ENCODE measurements around the gene STAG1. TPM values are rescaled to one million over a fixed set of nuclear protein-coding genes. Genes with fewer than 3 reads are reported as not detected.
A peak's percentile ranks its signal among the peaks of the same experiment; 100 is the strongest.

STAG1 gene
- total and polyA plus RNA-seq, 9 of the 15 experiments (the other 6 are each of a cell fraction or from before 2014, with no cell fraction given): 2.7 to 17.7 (median 8.8) TPM

DNA sequence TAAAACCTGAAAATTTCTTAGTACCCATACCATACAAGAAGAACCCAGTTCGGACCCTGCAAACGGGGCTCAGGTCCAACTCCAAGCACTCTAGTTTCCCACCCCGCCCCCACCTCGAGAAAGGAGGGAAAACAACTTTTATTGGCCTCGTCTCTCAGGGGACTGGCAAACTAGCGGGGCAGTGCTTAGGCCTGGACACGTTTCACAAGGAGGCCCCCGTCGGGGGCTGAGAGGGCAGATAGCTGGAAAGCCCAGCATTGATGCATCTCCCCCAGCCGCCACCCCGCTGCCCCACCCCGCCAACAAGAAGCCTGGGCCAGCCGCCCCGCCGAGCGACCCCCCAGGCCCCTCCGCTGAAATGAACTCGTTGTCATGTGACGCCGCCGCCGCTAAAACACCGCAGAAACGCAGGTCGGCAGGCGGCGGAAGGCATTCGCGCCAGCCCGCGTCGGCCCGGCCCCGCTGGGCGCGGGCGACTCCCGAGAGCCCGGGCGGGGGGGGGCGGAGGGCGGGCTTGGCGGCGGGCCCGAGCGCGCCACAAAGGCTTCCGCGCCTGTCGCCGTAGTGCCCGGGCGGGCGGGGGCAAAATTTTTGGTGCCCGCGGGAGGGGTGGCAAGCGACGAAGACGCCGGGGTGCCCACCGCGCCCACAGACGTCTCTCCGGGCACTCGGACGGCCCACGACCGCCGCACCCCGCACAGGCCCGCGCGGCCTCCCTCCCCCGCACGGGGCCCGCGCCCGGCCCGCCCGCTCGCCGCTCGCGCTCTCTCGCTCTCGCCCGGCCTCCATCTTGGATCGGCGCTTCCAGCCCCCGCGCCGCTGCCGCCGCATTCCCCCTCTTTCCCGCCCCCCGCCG is 634 bp downstream of the STAG1 start:
- FAIRE-seq: peak; percentile 76
- no peaks in the 10 kb centered on the region for H3K9me1 ChIP-seq (ENCODE audit: control insufficient read depth, insufficient read depth, low read length)
- H4K20me1 ChIP-seq (replicated peaks; ENCODE audit: control insufficient read depth, insufficient read depth, low read length): no peaks in the 10 kb centered on the region
- peak overlapping the region; percentile 86 to 94 for H3K9ac ChIP-seq (ENCODE audit: insufficient read depth in 1 of 2, low read depth in 2 of 2, low read length in 2 of 2)
- H3K4me1 ChIP-seq (replicated peaks in 1 of 2; ENCODE audit: control insufficient read depth in 2 of 2, insufficient read depth in 2 of 2, low read length in 2 of 2): peaks cover 0 to 11% of the 10 kb centered on the region in 2 experiments; a peak in 3 of 5 replicates
- ATAC-seq: peak; percentile 45
- H2AFZ ChIP-seq (ENCODE audit: low read depth, low read length): peak overlapping the region; percentile 85
- no TSS peak for BruUV-seq (replicated peaks)
- ChIA-PET POLR2A (interaction anchor here (0.6 to 2.9 kb wide), 16 partner anchors 9 to 677 kb away, joined by 3 to 42 read pairs (median 4); partner anchors contain the start of gene IL20RB), CTCF (ENCODE audit: low intra/inter-chr PET ratio) (interaction anchor here (0.6 to 2.9 kb wide), 6 partner anchors 30 to 676 kb away, joined by 3 to 37 read pairs (median 8); no protein-coding TSS in a partner anchor)
- H3K36me3 ChIP-seq (ENCODE audit: control insufficient read depth, insufficient read depth, low read length): no peaks in the 10 kb centered on the region
- WGBS (ENCODE audit: insufficient coverage, low coverage, missing lambda C conversion rate): 1% methylated on average over 14 of the region's 97 CpGs
- peak overlapping the region; percentile 57 for H3K4me3 ChIP-seq
- DNase-seq (ENCODE audit: extremely low read depth in 1 of 4, low spot score in 3 of 4): peak; percentile 61 to 84 (median 62)
- peak overlapping the region; percentile 97 for H3K27ac ChIP-seq (ENCODE audit: extremely low read depth, low read depth, low read length)
- peaks cover 60% of the 10 kb centered on the region for H3K79me2 ChIP-seq (ENCODE audit: control insufficient read depth, insufficient read depth, low read length)
- H3K27me3 ChIP-seq (ENCODE audit: control insufficient read depth in 2 of 2, insufficient read depth in 2 of 2, low read length in 2 of 2): no peaks in the 10 kb centered on the region
- H3K4me2 ChIP-seq (ENCODE audit: insufficient read depth, low read length): peak overlapping the region; percentile 82
- intact Hi-C loops (cut with micrococcal nuclease) (loop anchor here (1.0 to 5.0 kb wide), 7 partner anchors 111 to 676 kb away; partner anchors contain the start of genes IL20RB, NCK1 and PCCB), in situ Hi-C loops (cut with MboI) (loop anchor here (5.0 to 25.0 kb wide), 2 partner anchors 674 to 1211 kb away; no protein-coding TSS in a partner anchor)
- no peaks in the 10 kb centered on the region for H3K9me3 ChIP-seq (replicated peaks; ENCODE audit: control insufficient read depth, insufficient read depth, low read depth, low read length)
- TF ChIP-seq TOE1 (IDR thresholded peaks at IDR 0.05; ENCODE audit: borderline replicate concordance) (0 out of 2 replicates have a peak, but pooled peaks have one; percentile 17), TOE1 (CRISPR knock-in tag; IDR thresholded peaks at IDR 0.05; ENCODE audit: borderline replicate concordance, low read depth) (no peak), SUPT5H (IDR thresholded peaks at IDR 0.05) (peak; percentile 33; the same call in 1 of the 2 replicates), MBD2 (IDR thresholded peaks at IDR 0.05; ENCODE audit: borderline replicate concordance, low read depth) (peak; percentile 26; the same call in 1 of the 2 replicates), NR2C2 (CRISPR knock-in tag; IDR thresholded peaks at IDR 0.05) (no peak), NR2C2 (tag; IDR thresholded peaks at IDR 0.05) (0 out of 2 replicates have a peak, but pooled peaks have one; percentile 34), SMARCA4 (IDR thresholded peaks at IDR 0.05) (0 out of 2 replicates have a peak, but pooled peaks have one; percentile 5), RBBP5 (IDR thresholded peaks at IDR 0.05; ENCODE audit: borderline replicate concordance, insufficient read depth, low read length, poor library complexity, severe bottlenecking) (peak; percentile 53), ZNF780A (CRISPR knock-in tag; IDR thresholded peaks at IDR 0.05) (no peak), FOXJ3 (CRISPR knock-in tag; IDR thresholded peaks at IDR 0.05) (no peak)
- TF ChIP-seq, protein P1, sequence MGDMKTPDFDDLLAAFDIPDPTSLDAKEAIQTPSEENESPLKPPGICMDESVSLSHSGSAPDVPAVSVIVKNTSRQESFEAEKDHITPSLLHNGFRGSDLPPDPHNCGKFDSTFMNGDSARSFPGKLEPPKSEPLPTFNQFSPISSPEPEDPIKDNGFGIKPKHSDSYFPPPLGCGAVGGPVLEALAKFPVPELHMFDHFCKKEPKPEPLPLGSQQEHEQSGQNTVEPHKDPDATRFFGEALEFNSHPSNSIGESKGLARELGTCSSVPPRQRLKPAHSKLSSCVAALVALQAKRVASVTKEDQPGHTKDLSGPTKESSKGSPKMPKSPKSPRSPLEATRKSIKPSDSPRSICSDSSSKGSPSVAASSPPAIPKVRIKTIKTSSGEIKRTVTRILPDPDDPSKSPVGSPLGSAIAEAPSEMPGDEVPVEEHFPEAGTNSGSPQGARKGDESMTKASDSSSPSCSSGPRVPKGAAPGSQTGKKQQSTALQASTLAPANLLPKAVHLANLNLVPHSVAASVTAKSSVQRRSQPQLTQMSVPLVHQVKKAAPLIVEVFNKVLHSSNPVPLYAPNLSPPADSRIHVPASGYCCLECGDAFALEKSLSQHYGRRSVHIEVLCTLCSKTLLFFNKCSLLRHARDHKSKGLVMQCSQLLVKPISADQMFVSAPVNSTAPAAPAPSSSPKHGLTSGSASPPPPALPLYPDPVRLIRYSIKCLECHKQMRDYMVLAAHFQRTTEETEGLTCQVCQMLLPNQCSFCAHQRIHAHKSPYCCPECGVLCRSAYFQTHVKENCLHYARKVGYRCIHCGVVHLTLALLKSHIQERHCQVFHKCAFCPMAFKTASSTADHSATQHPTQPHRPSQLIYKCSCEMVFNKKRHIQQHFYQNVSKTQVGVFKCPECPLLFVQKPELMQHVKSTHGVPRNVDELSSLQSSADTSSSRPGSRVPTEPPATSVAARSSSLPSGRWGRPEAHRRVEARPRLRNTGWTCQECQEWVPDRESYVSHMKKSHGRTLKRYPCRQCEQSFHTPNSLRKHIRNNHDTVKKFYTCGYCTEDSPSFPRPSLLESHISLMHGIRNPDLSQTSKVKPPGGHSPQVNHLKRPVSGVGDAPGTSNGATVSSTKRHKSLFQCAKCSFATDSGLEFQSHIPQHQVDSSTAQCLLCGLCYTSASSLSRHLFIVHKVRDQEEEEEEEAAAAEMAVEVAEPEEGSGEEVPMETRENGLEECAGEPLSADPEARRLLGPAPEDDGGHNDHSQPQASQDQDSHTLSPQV (IDR thresholded peaks at IDR 0.05): peak; percentile 44
- TF ChIP-seq, protein P2, sequence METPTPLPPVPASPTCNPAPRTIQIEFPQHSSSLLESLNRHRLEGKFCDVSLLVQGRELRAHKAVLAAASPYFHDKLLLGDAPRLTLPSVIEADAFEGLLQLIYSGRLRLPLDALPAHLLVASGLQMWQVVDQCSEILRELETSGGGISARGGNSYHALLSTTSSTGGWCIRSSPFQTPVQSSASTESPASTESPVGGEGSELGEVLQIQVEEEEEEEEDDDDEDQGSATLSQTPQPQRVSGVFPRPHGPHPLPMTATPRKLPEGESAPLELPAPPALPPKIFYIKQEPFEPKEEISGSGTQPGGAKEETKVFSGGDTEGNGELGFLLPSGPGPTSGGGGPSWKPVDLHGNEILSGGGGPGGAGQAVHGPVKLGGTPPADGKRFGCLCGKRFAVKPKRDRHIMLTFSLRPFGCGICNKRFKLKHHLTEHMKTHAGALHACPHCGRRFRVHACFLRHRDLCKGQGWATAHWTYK (CRISPR knock-in tag; IDR thresholded peaks at IDR 0.05): no peak
- TF ChIP-seq, protein P3, sequence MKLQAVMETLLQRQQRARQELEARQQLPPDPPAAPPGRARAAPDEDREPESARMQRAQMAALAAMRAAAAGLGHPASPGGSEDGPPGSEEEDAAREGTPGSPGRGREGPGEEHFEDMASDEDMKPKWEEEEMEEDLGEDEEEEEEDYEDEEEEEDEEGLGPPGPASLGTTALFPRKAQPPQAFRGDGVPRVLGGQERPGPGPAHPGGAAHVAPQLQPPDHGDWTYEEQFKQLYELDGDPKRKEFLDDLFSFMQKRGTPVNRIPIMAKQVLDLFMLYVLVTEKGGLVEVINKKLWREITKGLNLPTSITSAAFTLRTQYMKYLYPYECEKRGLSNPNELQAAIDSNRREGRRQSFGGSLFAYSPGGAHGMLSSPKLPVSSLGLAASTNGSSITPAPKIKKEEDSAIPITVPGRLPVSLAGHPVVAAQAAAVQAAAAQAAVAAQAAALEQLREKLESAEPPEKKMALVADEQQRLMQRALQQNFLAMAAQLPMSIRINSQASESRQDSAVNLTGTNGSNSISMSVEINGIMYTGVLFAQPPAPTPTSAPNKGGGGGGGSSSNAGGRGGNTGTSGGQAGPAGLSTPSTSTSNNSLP (IDR thresholded peaks at IDR 0.05; ENCODE audit: borderline replicate concordance, low read depth, low read length): no peak

Measured in K562 (cell line).